K562 (cell line): ENCODE measurements around the gene LRRC71.

ENCODE experiments used
- MEF2A ChIP-seq: IDR thresholded peaks from 2 replicates; pipeline ENCODE4 v1.6.1; 2011; ENCODE audit warnings: low read depth, mild to moderate bottlenecking, low read length, moderate library complexity; ENCODE audit not compliant: control insufficient read depth
- THAP7 ChIP-seq: fragments of 250-450 bp; sonication (Bioruptor Pico); IDR thresholded peaks from 2 replicates; pipeline ENCODE4 v1.5.0; 2021
- THRAP3 ChIP-seq: fragments of 450-650 bp; IDR thresholded peaks from 2 replicates; pipeline ENCODE4 v1.6.1; 2016; ENCODE audit warnings: mild to moderate bottlenecking, inconsistent platforms, borderline replicate concordance
- ZBTB5 ChIP-seq: fragments of 450-650 bp; IDR thresholded peaks from 2 replicates; pipeline ENCODE4 v1.6.1; 2017; ENCODE audit warnings: antibody characterized with exemption

GRCh38 chr1:156895927-156896326, 24.5 kb upstream of the LRRC71 start:
- no peak for TF ChIP-seq THAP7 (CRISPR knock-in tag)
- no peak for TF ChIP-seq MEF2A
- no peak for TF ChIP-seq ZBTB5
- no peak for TF ChIP-seq THRAP3
